A673 (cell line): ENCODE results near the gene ERICH2.

Source experiments
- EZH2 ChIP-seq: fragments of 200-600 bp; sonication (generic); IDR thresholded peaks from 2 replicates; pipeline ENCODE4 v1.6.1; 2017; ENCODE audit warnings: borderline replicate concordance, low read depth, mild to moderate bottlenecking, mixed read lengths, antibody characterized with exemption, low read length; ENCODE audit not compliant: poor library complexity, severe bottlenecking
- TF ChIP-seq, protein P1 (sequence below): fragments of 300-800, 200-600 bp; sonication (generic); conservative IDR thresholded peaks from 2 replicates; pipeline ENCODE4 v1.5.1; 2017; ENCODE audit warnings: low read depth, mild to moderate bottlenecking, antibody characterized with exemption, low read length, moderate library complexity, mixed read lengths

DNA sequence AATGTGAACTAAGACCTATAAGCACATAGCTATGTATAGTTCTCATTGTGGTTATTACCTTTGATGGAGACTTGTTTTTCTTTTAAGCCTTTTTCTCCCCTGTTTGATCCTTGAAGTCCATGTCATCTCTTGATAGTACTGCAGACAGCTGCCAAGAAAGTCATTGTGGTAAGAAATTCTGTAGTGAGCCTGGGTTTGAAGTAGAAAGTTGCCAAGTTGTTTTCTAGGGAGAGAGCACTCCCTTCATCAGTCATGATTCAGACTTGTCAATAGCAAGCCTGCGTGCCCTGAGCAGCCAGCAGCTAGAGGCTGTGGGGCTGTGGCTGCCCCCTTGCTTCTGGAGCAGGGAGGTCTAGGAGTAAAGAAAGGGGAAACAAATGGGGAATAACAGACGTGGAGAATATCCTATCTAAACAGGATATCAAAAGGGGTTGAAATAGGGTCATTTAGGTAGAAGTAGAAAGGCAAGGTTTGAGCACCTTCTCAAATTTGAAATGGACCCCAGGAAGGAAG is 46.7 kb upstream of the ERICH2 start:
- TF ChIP-seq EZH2: no peak
- TF ChIP-seq, protein P1, sequence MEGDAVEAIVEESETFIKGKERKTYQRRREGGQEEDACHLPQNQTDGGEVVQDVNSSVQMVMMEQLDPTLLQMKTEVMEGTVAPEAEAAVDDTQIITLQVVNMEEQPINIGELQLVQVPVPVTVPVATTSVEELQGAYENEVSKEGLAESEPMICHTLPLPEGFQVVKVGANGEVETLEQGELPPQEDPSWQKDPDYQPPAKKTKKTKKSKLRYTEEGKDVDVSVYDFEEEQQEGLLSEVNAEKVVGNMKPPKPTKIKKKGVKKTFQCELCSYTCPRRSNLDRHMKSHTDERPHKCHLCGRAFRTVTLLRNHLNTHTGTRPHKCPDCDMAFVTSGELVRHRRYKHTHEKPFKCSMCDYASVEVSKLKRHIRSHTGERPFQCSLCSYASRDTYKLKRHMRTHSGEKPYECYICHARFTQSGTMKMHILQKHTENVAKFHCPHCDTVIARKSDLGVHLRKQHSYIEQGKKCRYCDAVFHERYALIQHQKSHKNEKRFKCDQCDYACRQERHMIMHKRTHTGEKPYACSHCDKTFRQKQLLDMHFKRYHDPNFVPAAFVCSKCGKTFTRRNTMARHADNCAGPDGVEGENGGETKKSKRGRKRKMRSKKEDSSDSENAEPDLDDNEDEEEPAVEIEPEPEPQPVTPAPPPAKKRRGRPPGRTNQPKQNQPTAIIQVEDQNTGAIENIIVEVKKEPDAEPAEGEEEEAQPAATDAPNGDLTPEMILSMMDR: no peak
